GM21717 (cell line): Measurements from ENCODE around the gene NECTIN2.
"Not testable (repeated sequence)": the region's sequence is repeated elsewhere in the genome, so short reads cannot be mapped to it uniquely, and the experiment has no call there.

Source experiments
- ATAC-seq: cut with Tn5 transposase; IDR thresholded peaks from one replicate; pipeline ENCODE4 v1.9.1; 2021; ENCODE audit warnings: mild to moderate bottlenecking, moderate library complexity; ENCODE audit not compliant: unreplicated experiment

NECTIN2 gene

GRCh38 chr19:44816301-44816700 lies 29.8 kb upstream of the NECTIN2 start:
- ATAC-seq: no peak

GRCh38 chr19:44817725-44818465 lies 28.2 kb upstream of the NECTIN2 start:
- no peak for ATAC-seq

- no peak for ATAC-seq
Measured at GRCh38 chr19:44818466-44819031, 27.5 kb upstream of the NECTIN2 start.

DNA sequence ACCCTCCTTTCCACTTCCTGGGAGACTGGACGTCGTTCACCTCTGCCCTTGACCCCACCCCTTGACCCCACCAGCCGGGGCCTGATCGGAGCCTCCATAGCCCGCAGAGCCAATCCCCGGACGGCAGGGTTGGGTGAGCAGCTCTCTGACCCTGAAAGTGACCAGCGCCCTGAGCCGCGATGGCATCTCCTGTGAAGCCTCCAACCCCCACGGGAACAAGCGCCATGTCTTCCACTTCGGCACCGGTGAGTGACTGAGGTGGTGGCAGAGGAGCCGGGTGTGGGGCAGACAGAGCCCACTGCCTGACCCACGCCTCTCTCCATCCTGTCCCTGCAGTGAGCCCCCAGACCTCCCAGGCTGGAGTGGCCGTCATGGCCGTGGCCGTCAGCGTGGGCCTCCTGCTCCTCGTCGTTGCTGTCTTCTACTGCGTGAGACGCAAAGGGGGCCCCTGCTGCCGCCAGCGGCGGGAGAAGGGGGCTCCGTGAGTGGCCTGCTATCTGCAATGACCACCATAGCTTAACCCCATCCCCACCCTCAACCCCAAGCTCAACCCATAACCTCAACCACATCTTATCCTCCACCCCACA lies 26.8 kb upstream of the NECTIN2 start:
- no peak for ATAC-seq

DNA sequence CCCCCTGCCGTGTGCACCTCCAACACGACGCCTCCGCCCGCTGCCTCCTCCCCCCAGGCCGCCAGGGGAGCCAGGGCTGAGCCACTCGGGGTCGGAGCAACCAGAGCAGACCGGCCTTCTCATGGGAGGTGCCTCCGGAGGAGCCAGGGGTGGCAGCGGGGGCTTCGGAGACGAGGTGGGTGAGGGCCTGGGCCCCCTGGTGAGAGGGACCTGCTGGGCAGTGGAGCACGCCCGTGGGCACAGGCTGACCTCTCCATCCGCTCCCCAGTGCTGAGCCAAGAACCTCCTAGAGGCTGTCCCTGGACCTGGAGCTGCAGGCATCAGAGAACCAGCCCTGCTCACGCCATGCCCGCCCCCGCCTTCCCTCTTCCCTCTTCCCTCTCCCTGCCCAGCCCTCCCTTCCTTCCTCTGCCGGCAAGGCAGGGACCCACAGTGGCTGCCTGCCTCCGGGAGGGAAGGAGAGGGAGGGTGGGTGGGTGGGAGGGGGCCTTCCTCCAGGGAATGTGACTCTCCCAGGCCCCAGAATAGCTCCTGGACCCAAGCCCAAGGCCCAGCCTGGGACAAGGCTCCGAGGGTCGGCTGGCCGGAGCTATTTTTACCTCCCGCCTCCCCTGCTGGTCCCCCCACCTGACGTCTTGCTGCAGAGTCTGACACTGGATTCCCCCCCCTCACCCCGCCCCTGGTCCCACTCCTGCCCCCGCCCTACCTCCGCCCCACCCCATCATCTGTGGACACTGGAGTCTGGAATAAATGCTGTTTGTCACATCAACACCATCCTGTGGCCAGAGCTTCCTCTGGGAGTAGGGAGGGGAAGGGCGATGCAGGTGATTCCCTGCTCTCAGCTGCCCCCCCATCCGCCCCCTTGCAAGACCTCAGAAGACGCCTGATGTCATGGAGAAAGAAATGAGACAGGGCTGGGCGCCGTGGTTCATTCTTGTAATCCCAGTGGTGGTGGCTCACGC lies 25.2 kb upstream of the NECTIN2 start:
- no peak for ATAC-seq

DNA sequence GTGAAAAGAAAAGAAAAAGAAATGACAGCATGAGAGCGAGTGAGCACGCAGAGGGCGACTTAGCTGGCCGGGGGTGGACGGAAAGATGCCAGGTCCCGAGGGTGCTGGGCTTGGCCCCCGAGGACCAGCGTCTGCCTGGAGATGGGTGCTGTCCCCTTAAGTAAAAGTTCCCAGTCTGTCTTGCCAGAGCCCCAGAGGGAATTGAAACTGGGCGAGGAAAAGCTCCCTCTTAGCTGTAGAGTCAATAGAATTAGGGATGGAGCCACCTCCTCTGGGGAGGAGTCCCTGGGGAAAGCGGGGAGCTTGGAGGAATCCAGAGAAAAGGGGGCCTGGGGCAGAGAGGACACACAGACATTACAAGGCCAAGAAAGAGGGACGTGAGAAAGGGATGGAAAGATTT lies 23.9 kb upstream of the NECTIN2 start:
- no peak for ATAC-seq

GRCh38 chr19:44822670-44823372 lies 23.3 kb upstream of the NECTIN2 start:
- no peak for ATAC-seq

DNA sequence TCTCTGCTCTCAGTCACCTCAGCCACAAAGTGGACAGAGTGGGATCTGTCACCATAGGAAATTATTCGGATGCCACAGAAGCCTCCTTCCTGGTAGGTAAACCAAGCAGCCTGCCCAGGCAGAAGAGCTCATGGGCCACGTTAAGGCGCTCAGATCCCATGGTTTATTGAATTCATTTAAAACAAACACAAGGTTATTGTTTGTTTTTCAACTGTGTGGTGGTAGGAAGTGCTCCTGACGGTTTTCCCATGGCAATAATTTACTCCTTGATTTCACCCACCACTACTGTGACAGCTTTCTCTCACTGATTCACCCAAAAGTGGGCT lies 22.8 kb upstream of the NECTIN2 start:
- no peak for ATAC-seq

DNA sequence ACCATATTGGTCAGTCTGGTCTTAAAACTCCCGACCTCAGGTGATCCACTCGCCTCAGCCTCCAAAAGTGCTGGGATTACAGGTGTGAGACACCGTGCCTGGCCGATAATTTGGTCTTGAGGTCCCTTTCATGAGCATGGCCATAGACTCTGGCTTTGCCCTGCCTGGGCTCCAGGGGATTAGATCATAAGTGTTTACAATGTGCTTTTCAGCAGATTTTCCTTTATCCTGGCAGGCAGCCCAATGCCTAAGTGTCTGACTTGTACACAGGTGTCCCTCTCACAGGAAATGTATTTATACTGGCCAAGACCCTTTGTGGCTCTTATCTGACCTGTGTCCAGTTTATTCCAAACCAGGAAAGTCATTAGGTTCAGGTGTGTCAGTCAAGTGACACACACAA lies 21.3 kb upstream of the NECTIN2 start:
- no peak for ATAC-seq

DNA sequence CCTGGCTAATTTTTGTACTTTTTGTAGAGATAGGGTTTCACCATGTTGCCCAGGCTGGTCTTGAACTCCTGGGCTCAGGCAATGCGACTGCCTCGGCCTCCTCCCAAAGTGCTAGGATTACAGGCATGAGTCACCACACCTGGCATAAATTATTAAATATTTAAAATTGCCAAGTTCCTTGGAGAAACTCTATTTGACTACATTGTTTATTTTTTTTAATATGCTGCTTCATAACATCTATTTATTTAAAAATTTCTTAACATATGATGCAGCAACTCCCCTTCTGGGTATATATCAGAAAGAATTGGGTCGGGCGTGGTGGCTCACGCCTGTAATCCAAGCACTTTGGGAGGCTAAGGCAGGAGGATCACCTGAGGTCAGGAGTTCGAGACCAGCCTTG lies 13.2 kb upstream of the NECTIN2 start:
- not testable (repeated sequence) for ATAC-seq

DNA sequence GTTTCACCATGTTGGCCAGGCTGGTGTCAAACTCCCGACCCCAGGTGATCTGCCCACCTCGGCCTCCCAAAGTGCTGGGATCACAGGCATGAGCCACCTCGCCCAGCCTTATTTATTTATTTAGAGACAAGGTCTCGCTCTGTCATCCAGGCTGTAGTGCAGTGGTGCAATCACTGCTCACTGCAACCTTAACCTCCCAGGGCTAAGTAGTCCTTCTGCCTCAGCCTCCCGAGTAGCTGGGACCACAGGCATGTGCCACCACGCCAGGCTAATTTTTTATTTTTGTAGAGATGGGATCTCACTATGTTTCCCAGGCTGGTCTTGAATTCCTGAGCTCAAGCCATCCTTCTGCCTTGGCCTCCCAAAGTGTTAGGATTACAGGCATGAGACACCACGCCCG lies 11.7 kb upstream of the NECTIN2 start:
- ATAC-seq: not testable (repeated sequence)

GRCh38 chr19:44839276-44839675 lies 6.8 kb upstream of the NECTIN2 start:
- no peak for ATAC-seq

DNA sequence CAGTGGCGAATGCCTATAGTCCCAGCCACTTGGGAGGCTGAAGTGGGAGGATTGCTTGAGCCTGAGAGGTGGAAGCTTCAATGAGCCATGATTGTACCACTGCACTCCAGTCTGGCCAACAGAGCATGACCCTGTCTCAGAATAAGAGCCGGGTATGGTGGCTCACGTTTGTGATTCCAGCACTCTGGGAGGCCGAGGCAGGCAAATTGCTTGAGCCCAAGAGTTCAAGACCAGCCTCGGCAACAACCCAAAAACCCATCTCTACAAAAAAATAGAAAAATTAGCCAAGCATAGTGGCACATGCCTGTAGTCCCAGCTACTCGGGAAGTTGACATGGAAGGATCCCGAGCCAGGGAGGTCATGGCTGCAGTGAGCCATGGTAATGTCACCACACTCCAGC lies 5.3 kb upstream of the NECTIN2 start:
- no peak for ATAC-seq

DNA sequence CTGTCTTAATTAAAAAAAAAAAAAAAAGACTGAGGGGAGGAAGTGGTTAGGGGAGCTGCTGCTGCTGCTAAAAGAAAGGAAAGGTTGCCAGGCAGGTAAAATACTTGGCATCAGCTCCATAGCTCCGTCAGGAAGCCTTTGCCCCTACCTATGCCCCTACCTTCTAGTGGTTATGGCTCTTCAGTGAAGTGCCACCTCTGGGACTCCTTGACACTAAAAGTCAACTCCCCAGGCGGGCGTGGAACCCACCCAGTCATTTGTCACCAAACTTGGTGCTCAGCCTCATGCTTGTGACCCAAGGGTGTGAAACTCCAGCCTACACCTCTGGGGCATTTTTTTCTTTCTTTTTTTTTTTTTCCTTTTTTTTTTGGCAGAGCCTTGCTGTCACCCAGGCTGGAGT lies 4.9 kb upstream of the NECTIN2 start:
- no peak for ATAC-seq

- no peak for ATAC-seq
Measured at GRCh38 chr19:44845286-44845611, 848 bp upstream of the NECTIN2 start.

DNA sequence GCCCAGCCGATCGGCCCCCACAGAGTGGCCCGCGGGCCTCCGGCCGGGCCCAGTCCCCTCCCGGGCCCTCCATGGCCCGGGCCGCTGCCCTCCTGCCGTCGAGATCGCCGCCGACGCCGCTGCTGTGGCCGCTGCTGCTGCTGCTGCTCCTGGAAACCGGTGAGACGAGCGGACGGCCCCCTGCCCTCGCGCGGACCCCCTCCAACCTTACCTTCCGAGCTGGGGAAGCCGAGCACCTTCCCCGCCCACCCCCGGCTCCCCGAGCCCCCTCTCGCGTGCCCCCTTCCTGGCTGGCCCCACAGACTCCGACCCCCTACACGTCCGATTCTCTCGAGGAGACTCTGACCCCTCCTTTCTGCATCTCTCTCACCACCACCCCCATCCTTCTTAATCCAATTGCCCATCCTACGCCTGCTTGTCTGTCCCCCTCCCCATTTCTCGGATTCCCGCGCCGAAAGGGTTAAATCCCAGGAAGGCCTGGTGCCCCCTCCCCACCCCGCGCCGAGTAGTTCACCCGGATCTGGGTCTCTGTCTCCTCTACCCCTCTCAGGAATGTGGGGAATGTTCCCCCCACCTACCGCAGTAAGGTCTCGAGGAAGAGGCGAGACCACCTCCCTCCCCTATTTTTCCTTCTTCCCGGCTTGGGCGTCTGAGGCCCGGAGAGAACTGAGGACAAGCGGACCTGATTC lies 502 bp downstream of the NECTIN2 start:
- ATAC-seq: no peak

GRCh38 chr19:44847144-44848035 lies 1.3 kb downstream of the NECTIN2 start:
- no peak for ATAC-seq

GRCh38 chr19:44848036-44848811 lies 2.1 kb downstream of the NECTIN2 start:
- ATAC-seq: no peak
